ENCODE measurements around the gene INKA2.

Gene INKA2

GRCh38 chr1:111739925-111740765 lies 950 bp upstream of the INKA2 start:
- Histone ChIP-seq H3K4me3 (ENCODE audit: low read length) (peak overlapping the region; percentile 66), H2AFZ (ENCODE audit: low read length) (peak overlapping the region; percentile 78), H3K4me2 (ENCODE audit: low read depth, low read length) (peak overlapping the region; percentile 91), H3K9ac (ENCODE audit: low read length) (peak overlapping the region; percentile 42; the same call in 1 of the 2 replicates), H3K27ac (ENCODE audit: low read length) (peak overlapping the region; percentile 75; the same call in 1 of the 2 replicates), H3K9me3 (replicated peaks; ENCODE audit: insufficient read depth, low read length) (no peaks in the 10 kb centered on the region), H3K4me1 (ENCODE audit: low read length) (peaks cover 8% of the 10 kb centered on the region), H3K9me2 (replicated peaks; ENCODE audit: insufficient read depth, low read length) (no peaks in the 10 kb centered on the region), H3F3A (ENCODE audit: insufficient read depth, low read length) (peaks cover 10% of the 10 kb centered on the region; the same call in 1 of the 2 replicates), H4K20me1 (ENCODE audit: insufficient read depth, low read length) (no peaks in the 10 kb centered on the region), H3K79me2 (ENCODE audit: low read length) (peaks cover 3% of the 10 kb centered on the region; the same call in 1 of the 2 replicates), H3K36me3 (replicated peaks; ENCODE audit: insufficient read depth, low read length) (no peaks in the 10 kb centered on the region), H3K27me3 (replicated peaks; ENCODE audit: insufficient read depth, low read length) (no peaks in the 10 kb centered on the region)
- TF ChIP-seq EZH2phosphoT487 (IDR thresholded peaks at IDR 0.05; ENCODE audit: low read length) (no peak), CTCF (IDR thresholded peaks at IDR 0.05; ENCODE audit: low read length) (no peak), EZH2 (optimal IDR thresholded peaks at IDR 0.05; ENCODE audit: low read depth, low read length) (no peak)
- DNase-seq = peak; percentile 9

- Histone ChIP-seq H3K79me2 (ENCODE audit: low read length) (peaks cover 3% of the 10 kb centered on the region; the same call in 1 of the 2 replicates), H3F3A (ENCODE audit: insufficient read depth, low read length) (peaks cover 10% of the 10 kb centered on the region; the same call in 1 of the 2 replicates), H2AFZ (ENCODE audit: low read length) (peak overlapping the region; percentile 40), H3K9me3 (replicated peaks; ENCODE audit: insufficient read depth, low read length) (no peaks in the 10 kb centered on the region), H3K27me3 (replicated peaks; ENCODE audit: insufficient read depth, low read length) (no peaks in the 10 kb centered on the region), H3K4me1 (ENCODE audit: low read length) (peaks cover 8% of the 10 kb centered on the region), H3K36me3 (replicated peaks; ENCODE audit: insufficient read depth, low read length) (no peaks in the 10 kb centered on the region), H3K4me3 (ENCODE audit: low read length) (peak overlapping the region; percentile 66), H3K9me2 (replicated peaks; ENCODE audit: insufficient read depth, low read length) (no peaks in the 10 kb centered on the region), H3K9ac (ENCODE audit: low read length) (peak overlapping the region; percentile 65; the same call in 1 of the 2 replicates), H3K27ac (ENCODE audit: low read length) (peak overlapping the region; percentile 75), H3K4me2 (ENCODE audit: low read depth, low read length) (peak overlapping the region; percentile 91), H4K20me1 (ENCODE audit: insufficient read depth, low read length) (no peaks in the 10 kb centered on the region)
- DNase-seq = peak; percentile 54
- no peak for TF ChIP-seq EZH2phosphoT487 (IDR thresholded peaks at IDR 0.05; ENCODE audit: low read length)
These were observed 580 bp downstream of the INKA2 start for GRCh38 chr1:111738436-111739193.

GRCh38 chr1:111738133-111738435 lies 1.1 kb downstream of the INKA2 start:
- H3K36me3 ChIP-seq (replicated peaks; ENCODE audit: insufficient read depth, low read length) = no peaks in the 10 kb centered on the region
- no peaks in the 10 kb centered on the region for H3K27me3 ChIP-seq (replicated peaks; ENCODE audit: insufficient read depth, low read length)
- H3K9me3 ChIP-seq (replicated peaks; ENCODE audit: insufficient read depth, low read length) = no peaks in the 10 kb centered on the region
- H3K4me1 ChIP-seq (ENCODE audit: low read length) = peaks cover 8% of the 10 kb centered on the region
- TF ChIP-seq EZH2phosphoT487 (IDR thresholded peaks at IDR 0.05; ENCODE audit: low read length) (no peak), EZH2 (optimal IDR thresholded peaks at IDR 0.05; ENCODE audit: low read depth, low read length) (no peak), CTCF (IDR thresholded peaks at IDR 0.05; ENCODE audit: low read length) (no peak)
- no peaks in the 10 kb centered on the region for H3K9me2 ChIP-seq (replicated peaks; ENCODE audit: insufficient read depth, low read length)
- peak overlapping the region; percentile 91 for H3K4me2 ChIP-seq (ENCODE audit: low read depth, low read length)
- peak overlapping the region; percentile 65; the same call in 1 of the 2 replicates for H3K9ac ChIP-seq (ENCODE audit: low read length)
- peaks cover 10% of the 10 kb centered on the region; the same call in 1 of the 2 replicates for H3F3A ChIP-seq (ENCODE audit: insufficient read depth, low read length)
- H3K4me3 ChIP-seq (ENCODE audit: low read length) = peak overlapping the region; percentile 66
- H2AFZ ChIP-seq (ENCODE audit: low read length) = peak overlapping the region; percentile 40; the same call in 1 of the 2 replicates
- H3K27ac ChIP-seq (ENCODE audit: low read length) = peak overlapping the region; percentile 75; the same call in 1 of the 2 replicates
- no peak for DNase-seq
- H3K79me2 ChIP-seq (ENCODE audit: low read length) = peaks cover 3% of the 10 kb centered on the region; the same call in 1 of the 2 replicates
- no peaks in the 10 kb centered on the region for H4K20me1 ChIP-seq (ENCODE audit: insufficient read depth, low read length)

Measured in MM.1S (cell line).